Astrocyte of the hippocampus (primary cell): Measurements from ENCODE around the gene TALDO1.
"Not testable (repeated sequence)": the region's sequence is repeated elsewhere in the genome, so short reads cannot be mapped to it uniquely, and the experiment has no call there.

ENCODE experiments used
- DNase-seq: peaks from one replicate; pipeline ENCODE4 v3.0.0; 2011; ENCODE audit warnings: low read depth, low spot score

TALDO1 gene

DNA sequence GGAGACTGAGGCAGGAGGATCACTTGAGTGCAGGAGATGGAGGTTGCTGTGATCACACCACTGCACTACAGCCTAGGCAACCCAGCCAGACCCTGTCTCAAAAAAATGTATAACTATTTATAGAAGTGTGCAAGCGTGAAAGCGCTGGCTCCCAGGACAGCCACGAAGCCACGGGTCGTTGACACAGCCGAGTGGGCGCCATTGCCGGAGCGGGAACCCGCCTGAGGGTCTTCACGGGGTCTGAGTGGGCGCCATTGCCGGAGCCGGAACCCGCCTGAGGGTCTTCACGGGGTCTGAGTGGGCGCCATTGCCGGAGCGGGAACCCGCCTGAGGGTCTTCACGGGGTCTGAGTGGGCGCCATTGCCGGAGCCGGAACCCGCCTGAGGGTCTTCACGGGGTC lies 12.7 kb upstream of the TALDO1 start:
- DNase-seq = not testable (repeated sequence)

- no peak for DNase-seq
These were observed 9.9 kb upstream of the TALDO1 start for GRCh38 chr11:737366-737765.

- not testable (repeated sequence) for DNase-seq
These were observed 9.4 kb upstream of the TALDO1 start for GRCh38 chr11:737899-738298.

DNA sequence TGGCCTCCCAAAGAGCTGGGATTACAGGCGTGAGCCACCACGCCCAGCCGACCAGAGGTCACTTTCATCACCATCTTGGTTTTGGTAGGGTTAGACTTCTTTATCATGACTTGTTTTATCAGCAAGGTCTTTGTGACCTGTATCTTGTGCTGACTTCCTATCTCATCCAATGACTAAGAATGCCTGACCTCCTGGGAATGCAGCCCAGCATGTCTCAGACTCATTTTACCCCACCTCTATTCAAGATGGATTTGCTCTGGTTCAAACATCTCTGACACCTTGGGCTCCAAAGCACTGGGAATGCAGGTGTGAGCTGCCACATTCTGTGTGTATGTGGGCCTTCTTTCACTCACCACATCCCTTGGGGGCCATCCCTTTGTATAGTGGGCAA lies 5.1 kb upstream of the TALDO1 start:
- no peak for DNase-seq

DNA sequence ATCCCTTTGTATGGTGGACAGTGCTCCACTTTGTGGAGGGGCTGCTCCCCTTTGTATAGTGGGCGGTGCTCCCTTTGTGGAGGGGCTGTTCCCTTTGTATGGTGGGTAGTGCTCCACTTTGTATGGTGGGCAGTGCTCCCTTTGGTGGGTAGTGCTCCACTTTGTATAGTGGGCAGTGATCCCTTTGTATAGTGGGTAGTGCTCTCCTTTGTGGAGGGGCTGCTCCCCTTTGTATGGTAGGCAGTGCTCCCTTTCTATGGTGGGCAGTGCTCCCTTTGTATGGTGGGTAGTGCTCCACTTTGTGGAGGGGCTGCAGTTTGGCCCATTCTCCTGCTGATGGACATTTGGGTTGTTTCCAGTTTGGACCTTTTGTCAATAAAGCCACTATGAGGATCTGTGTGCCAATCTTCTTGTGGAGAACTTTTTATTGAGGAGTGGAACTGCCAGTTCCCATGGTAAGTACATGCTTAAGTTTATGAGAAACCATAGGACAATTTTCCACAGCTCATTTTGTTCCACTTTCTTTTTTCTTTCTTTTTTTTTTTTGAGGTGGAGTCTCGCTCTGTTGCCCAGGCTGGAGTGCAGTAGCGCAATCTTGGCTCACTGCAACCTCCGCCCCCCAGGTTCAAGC lies 4.6 kb upstream of the TALDO1 start:
- DNase-seq = no peak

DNA sequence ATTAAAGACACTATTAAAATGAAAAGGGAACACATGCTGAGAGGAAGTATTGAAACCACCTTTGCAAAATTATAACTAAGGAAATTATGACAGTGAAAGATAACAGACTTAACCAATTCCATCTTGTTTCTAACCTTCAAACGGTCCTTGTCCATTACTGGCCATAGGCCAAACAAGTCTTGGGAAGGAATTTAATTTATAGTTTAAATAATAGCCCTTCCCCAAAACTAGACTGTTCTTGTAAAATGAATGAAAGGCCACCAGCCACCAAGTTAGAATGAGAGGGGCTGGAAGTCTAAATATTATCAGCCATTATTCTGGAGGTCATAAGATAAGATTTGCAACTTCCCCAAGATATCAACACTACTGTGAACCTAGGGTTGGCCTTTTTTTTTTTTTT lies 1.8 kb upstream of the TALDO1 start:
- DNase-seq = no peak

- DNase-seq = peak; percentile 47
These were observed 741 bp upstream of the TALDO1 start for GRCh38 chr11:746289-747157.

- DNase-seq = peak; percentile 44
These were observed 719 bp downstream of the TALDO1 start for GRCh38 chr11:748007-748359.

DNA sequence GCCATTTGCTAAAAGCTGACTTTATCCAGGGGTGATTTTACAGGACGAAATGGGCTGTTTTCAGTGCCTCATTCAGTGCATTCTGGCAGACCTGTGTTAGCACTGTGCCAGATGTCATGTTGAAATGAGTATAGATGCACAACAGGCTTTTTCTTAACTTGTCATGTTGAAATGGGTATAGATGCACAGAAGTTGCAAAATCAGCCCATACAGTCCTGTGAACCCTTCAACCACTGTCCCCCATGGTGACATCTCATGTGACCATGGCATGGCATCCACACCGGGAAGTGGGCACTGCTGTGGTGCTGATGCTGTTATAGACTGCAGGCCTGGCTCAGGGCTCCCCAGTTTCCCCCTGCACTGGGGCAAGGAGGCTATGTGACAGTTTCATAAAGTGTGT lies 2.5 kb downstream of the TALDO1 start:
- no peak for DNase-seq

GRCh38 chr11:760236-760635 lies 13.0 kb downstream of the TALDO1 start:
- DNase-seq = no peak

DNA sequence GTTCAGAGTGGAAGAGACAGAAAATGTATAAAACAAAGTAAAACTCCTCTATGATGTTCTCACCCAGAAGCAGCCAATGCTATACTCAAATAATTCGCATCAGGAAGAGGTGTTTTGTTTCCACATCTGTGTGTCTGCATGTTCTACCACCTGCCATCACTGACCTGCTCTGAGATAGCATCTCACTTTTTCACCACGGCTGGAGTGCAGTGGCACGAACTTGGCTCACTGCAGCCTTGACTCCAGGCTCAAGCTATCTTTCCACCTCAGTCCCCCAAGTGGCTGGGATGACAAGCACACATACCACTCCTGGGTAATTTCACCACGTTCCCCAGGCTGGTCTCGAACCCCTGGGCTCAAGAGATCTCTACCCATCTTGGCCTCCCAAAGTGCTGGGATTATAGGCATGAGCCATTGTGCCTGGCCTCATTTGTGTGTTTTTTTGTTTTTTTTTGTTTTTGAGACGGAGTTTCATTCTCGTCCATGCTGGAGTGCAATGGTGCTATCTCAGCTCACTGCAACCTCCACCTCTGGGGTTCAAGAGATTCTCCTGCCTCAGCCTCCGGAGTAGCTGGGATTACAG lies 14.4 kb downstream of the TALDO1 start:
- DNase-seq = no peak

GRCh38 chr11:762421-763072 lies 15.3 kb downstream of the TALDO1 start:
- DNase-seq = peak; percentile 78

- DNase-seq = no peak
These were observed 15.8 kb downstream of the TALDO1 start for GRCh38 chr11:763073-763463.

DNA sequence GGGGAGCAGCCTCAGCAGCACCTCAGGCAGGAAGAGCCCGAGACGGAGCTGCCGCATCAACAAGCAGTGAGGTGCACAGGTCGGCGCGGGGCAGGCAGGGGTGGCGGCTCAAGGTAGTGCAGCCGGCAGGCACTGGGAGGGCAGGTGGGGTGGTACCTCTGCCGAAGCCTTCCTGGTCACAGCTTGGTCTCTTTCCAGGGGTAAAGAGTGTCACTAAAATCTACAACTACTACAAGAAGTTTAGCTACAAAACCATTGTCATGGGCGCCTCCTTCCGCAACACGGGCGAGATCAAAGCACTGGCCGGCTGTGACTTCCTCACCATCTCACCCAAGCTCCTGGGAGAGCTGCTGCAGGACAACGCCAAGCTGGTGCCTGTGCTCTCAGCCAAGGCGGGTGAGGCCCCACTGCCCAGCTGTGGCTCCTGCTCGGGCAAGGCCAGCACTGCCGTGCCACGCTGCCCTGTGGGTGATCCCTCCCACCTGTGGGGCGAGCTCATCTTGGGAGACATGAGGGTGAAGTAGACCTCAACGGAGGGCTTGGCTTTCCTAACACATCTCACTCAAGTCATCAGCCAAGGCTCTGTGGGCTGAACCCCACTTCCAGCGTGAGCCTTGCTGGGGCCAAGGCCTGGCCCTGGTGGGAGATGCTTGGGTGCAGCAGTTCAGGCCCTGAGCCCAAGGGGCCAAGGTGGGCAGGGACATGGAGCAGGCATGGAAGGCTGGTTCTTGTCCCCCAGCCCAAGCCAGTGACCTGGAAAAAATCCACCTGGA lies 16.5 kb downstream of the TALDO1 start:
- DNase-seq = no peak

GRCh38 chr11:764322-765024 lies 17.2 kb downstream of the TALDO1 start:
- DNase-seq = no peak

GRCh38 chr11:765025-765801 lies 17.9 kb downstream of the TALDO1 start:
- DNase-seq = peak; percentile 75

- DNase-seq = no peak
These were observed 18.5 kb downstream of the TALDO1 start for GRCh38 chr11:765802-766091.

DNA sequence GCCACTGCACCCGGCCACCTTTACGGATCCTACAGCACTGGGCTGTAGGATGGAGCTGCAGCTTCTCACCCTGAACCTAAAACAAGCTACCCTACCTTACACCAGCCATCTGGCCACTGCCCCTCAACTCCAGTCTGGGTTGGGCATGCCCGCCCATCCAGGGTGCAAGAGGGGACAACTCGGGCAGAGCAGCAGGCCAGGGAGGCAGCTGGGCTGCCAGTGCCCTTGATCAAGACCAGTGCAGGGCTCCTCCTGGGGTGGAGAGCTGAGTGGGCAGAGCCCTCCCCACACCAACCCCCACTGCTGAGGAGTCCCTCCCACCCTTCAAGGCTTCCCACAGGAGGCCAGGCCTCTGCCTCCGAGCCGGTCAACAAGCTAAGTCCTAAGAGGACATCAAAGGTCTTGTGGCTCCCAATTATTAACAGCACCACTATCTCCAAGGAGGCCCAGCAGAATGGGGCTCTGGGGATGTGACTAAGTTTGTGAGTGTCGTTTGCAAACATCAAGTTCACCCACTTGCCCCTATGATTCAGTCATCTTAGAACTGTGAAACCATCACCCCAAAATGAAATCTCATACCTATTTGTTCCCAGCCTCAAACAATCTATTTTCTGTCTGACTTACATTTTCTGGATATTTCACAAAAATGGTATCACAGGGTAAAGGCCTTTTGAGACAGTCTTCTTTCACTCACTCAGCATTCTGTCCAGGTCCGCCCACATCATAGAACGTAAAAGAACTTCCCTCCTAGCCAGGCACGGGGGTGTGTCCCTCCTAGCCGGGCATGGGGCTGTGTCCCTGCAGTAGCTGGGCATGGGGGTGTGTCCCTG lies 19.1 kb downstream of the TALDO1 start:
- no peak for DNase-seq

DNA sequence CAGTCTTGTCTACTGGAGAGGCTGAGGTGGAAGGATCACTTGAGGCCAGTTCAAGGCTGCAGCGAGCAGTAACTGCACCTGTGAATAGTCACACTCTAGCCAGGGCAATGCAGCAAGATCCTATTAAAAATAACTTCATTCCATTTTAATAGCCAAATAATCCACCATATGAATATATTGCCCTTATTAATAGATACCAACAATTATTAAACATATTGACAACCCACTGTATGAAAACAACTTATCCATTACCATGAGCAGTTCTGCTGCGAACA lies 19.6 kb downstream of the TALDO1 start:
- no peak for DNase-seq

DNA sequence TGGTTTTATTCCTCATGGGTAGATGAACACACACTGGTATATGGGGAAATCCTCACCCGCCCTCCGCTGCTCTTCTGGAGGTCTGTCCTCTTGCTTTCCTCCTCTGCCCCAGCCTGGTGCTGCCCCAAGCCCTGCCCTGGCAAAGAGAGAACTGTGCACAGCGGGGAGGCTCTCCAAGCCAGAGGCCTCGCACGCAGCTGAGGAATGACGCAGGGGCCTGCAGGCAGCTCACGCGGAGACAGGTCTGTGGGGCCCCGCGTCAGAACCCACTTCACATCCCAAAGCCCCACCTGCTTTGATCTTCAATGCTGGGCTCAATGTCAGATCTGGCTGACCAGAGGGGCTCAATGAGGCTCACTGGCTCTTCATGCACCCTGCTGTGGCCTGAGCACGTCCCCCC lies 20.0 kb downstream of the TALDO1 start:
- no peak for DNase-seq
